ENCODE results near the gene ANTXR1.
A peak's percentile ranks its signal among the peaks of the same experiment; 100 is the strongest.

Gene ANTXR1

GRCh38 chr2:69279931-69280681, 267.1 kb downstream of the ANTXR1 start:
- DNase-seq (ENCODE audit: low read depth): no peak

- DNase-seq (ENCODE audit: low read depth): no peak
These were observed 267.9 kb downstream of the ANTXR1 start for GRCh38 chr2:69280796-69281412.

- no peak for DNase-seq (ENCODE audit: low read depth)
These were observed 272.5 kb downstream of the ANTXR1 start for GRCh38 chr2:69285379-69285894.

- DNase-seq (ENCODE audit: low read depth): no peak
These were observed 274.6 kb downstream of the ANTXR1 start for GRCh38 chr2:69287544-69287943.

GRCh38 chr2:69288429-69288828, 275.4 kb downstream of the ANTXR1 start:
- DNase-seq (ENCODE audit: low read depth): no peak

GRCh38 chr2:69291004-69291650, 278.1 kb downstream of the ANTXR1 start:
- DNase-seq (ENCODE audit: low read depth): peak; percentile 72

GRCh38 chr2:69291721-69292120, 278.7 kb downstream of the ANTXR1 start:
- no peak for DNase-seq (ENCODE audit: low read depth)

- no peak for DNase-seq (ENCODE audit: low read depth)
These were observed 279.3 kb downstream of the ANTXR1 start for GRCh38 chr2:69292256-69292655.

- no peak for DNase-seq (ENCODE audit: low read depth)
These were observed 283.4 kb downstream of the ANTXR1 start for GRCh38 chr2:69296421-69296820.

- DNase-seq (ENCODE audit: low read depth): no peak
These were observed 284.2 kb downstream of the ANTXR1 start for GRCh38 chr2:69297216-69297615.

- DNase-seq (ENCODE audit: low read depth): peak; percentile 97
These were observed 285.3 kb downstream of the ANTXR1 start for GRCh38 chr2:69298261-69298660.

GRCh38 chr2:69298862-69299261, 285.9 kb downstream of the ANTXR1 start:
- peak; percentile 74 for DNase-seq (ENCODE audit: low read depth)

All from amniotic epithelial cell (primary cell).